OCI-LY3 (cell line): ENCODE measurements around the gene KAZN.

ENCODE experiments used
- EZH2phosphoT487 ChIP-seq: fragments of 200-600 bp; shearing (Covaris generic); IDR thresholded peaks from 2 replicates; pipeline ENCODE4 v1.6.1; 2018; ENCODE audit warnings: antibody characterized with exemption, mixed run types, low read depth
- TF ChIP-seq, protein P1 (sequence below): fragments of 200-600, 300-600 bp; sonication (generic); IDR thresholded peaks from 2 replicates; pipeline ENCODE4 v1.5.1; 2014; ENCODE audit warnings: antibody characterized with exemption, low read length, low read depth

DNA sequence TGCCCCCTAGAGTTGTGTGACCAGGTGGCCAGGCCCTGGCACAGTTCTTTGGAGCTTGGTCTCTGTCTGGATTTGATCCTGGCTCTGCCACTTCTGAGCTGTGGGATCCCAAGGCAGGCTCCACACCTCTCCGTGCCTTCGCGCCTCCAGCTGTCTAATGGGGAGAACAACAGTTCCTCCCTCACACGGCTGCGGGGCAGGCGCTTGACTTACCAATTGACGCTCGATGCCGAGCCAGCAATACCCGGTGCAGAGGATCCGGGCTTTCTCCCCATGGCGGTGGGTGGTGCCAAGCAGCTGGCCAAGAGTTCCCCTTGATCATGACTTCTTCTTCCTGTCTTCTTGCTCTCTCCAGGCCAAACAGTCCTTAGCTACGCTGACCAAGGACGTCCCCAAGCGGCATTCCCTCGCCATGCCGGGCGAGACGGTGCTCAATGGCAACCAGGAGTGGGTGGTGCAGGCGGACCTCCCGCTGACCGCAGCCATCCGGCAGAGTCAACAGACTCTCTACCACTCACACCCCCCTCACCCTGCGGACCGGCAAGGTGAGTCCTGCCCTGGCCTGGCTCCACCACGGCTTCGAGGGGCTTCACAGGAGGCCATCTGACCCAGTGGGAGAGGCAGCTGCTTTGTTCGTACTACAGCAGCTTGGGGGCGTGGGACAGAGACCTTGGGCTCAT, 457.4 kb downstream of the KAZN start:
- TF ChIP-seq, protein P1, sequence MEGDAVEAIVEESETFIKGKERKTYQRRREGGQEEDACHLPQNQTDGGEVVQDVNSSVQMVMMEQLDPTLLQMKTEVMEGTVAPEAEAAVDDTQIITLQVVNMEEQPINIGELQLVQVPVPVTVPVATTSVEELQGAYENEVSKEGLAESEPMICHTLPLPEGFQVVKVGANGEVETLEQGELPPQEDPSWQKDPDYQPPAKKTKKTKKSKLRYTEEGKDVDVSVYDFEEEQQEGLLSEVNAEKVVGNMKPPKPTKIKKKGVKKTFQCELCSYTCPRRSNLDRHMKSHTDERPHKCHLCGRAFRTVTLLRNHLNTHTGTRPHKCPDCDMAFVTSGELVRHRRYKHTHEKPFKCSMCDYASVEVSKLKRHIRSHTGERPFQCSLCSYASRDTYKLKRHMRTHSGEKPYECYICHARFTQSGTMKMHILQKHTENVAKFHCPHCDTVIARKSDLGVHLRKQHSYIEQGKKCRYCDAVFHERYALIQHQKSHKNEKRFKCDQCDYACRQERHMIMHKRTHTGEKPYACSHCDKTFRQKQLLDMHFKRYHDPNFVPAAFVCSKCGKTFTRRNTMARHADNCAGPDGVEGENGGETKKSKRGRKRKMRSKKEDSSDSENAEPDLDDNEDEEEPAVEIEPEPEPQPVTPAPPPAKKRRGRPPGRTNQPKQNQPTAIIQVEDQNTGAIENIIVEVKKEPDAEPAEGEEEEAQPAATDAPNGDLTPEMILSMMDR: no peak
- TF ChIP-seq EZH2phosphoT487: no peak
